NCI-H82 (cell line): ENCODE data around the gene LAMB4.
A peak's percentile ranks its signal among the peaks of the same experiment; 100 is the strongest.

Source experiments
- DNase-seq: peaks from one replicate; lab custom pipeline; 2025; lab: John Stamatoyannopoulos, UW

LAMB4 gene

GRCh38 chr7:108142180-108142579, 12.0 kb upstream of the LAMB4 start:
- no peak for DNase-seq

DNA sequence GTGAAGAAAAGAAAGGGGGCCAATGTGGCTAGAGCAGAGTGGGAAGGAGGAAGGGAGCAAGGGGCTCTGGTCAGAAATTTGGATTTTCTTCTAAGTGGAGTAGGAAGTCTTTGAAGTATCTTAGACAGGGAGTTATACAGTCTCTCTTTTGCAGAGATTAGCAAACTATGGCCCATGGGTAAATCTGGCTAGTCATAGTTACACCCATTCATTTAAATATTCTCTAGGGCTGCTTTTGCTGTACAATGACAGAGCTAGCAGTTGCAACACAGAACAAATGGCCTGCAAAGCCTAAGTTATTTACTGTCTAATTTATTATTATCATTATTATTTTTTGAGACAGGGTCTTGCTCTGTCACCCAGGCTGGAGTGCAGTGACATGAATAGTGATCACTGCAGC, 10.5 kb upstream of the LAMB4 start:
- DNase-seq = no peak

GRCh38 chr7:108138911-108139310, 8.8 kb upstream of the LAMB4 start:
- no peak for DNase-seq

- no peak for DNase-seq
Measured at GRCh38 chr7:108137993-108138392, 7.8 kb upstream of the LAMB4 start.

- DNase-seq = no peak
Measured at GRCh38 chr7:108137040-108137439, 6.9 kb upstream of the LAMB4 start.

DNA sequence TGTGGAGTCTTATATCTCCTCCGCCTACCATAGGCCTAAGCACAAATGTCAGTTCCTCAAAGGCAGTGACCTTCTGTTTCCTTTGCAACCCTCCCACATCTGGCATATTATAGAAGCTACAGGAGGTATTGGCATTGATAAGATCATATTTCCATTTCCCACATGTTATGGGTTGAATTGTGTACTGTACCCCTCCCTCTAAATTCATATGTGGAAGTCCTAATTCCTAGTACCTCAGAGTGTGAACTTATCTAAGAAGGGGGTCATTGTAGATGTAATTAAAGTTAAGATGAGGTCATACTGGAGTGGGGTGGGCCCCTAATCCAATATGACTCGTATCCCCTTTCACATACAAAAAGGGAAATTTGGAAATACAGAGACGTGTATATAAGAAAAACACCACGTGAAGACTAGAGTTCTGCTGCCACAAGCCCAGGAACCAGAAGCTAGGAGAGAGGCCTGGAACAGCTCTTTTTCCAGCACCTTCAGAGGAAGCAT, 6.1 kb upstream of the LAMB4 start:
- no peak for DNase-seq

DNA sequence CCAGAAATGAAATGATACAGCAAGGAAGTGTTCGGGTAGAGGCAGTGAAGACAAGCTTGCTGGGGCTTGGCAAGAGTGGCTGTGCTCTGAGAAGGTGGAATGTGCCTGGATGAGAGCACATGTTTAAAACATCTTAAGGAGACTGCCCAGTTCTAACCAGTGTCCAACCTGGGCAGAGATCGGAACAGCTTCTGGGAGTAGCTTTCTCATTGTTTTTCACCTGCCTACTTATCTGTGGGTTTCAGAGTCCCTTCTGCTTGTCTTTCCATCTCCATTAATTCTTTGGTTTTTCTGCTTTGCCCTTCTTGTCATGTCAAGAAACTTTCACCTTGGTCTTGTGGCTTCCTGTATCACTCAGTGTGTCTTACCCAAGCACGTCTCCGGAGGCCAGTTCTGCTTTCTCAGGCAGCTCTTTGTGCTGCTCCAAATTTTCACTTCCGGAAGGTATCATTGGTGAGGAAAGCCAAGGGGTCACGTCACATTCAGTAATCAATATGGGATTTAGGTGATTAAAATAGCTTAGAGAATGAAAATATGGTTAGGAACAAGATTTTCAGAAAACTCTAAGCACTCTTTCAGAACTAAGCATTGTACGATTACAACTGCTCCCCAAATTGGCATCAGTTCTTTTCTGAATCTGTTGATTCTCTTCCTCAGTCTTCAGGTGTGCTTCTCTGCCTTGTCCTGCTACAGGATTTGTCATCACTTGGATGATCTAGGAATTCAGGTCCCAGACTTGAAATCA, 5.5 kb upstream of the LAMB4 start:
- DNase-seq = no peak

GRCh38 chr7:108134486-108134885, 4.3 kb upstream of the LAMB4 start:
- no peak for DNase-seq

DNA sequence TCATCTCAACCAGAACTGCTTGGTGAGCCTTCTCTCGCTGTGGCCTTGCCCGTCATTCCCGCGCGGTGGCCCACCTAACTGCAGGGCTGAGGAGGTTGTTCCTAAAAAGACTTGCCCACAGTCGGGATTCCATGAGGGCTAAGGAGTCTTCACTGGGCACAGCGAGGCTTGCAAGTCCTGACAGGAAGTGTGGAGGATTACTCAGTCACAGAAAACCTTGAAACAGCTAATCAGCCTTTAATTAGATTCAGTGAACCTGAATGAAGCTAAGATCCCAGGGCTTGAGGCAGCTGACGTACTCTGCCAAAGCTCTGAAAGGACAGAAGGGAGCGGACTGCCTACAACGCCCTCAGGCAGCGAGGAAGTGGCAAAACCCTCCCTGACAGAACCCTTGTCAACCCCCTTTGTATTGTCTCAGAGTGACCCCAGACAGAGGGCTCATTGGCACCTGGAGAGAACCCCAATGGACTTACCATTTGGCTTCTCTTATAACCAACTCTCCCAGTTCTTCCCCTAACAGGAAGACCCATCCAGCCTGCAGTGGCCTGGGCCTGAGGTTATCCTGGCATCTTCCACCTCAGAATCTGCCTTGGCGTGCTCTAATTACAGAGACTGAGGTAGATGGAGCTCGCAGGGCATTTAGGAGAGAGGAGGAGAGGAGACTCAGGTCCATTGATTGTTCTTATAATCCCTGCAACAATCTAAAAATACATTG, 2.5 kb upstream of the LAMB4 start:
- peak; percentile 96 for DNase-seq

DNA sequence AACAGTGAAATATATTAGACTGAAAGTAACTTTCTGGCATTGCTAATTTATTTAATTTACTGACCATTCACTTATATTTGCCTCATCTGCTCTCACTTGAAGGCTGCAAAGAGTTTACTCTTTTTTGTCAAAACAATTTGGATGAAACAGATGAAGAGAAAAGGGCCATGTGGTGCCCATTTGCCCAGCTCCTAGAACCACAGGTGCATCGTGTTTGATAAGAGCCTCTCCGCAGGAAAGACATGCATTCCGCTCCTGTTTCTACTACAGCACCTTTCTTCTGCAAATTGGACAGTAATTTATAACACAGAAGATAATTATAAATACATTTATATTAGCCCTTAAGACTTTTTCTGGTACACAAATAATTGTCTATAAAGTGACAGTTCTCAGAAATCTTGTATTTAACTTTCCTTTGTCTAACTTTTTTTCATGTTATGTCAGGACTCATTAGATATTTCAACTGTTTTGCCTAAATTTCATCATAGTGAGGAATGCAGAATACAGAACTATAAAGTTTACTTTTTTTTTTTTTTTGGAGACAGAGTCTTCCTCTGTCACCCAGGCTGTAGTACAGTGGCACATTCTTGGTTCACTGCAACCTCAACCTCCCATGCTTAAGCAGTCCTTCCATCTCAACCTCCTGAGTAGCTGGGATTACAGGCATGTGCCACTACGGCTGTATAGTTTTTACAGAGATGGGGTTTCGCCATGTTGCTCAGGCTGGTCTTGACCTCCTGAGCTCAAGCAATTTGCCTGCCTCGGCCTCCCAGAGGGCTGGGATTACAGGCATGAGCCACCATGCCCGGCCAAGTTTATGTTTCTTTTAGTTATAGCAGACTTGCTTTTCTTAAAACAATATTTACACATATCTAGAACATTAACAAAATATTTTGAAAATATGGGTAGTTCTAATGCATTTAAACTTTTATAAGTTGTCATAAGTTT, 869 bp downstream of the LAMB4 start:
- no peak for DNase-seq

GRCh38 chr7:108128514-108128913, 1.6 kb downstream of the LAMB4 start:
- DNase-seq = no peak

DNA sequence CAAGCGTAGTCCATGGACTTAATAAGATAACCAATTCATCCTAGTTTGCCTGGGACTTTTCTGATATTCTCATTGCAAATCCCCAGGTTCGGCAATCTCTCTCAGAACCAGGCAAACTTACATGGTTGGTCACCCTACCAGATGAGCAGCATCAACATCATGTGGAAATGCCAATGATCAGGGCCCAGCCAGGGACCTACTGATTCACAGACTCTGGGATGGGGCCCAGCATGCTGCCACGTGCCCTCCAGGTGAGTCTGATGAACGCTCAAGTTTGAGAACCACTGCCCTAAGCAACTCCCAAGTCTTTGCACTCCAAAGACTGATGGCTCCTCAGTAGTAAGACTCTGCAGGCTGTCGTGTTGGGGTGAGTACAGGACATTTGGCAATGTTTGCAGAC, 2.7 kb downstream of the LAMB4 start:
- no peak for DNase-seq

DNA sequence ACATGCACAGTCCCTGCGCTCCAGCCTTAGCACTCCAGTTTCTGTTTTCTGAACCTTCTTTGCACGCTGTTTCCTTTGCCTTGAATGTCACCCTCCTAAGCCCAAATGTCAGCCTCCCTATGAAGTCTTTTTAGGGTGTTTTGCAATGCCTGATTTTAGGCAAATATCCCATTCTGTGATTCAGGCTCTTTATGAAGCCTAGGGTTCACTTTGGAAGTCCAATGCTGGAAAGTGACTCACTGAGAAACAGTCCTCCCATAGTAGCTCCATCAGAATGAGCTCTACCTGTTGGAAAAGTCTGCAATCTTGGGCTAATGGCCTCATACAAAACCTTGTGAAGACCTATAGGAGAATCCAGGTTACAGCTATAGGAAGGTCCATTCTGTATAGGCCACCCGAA, 5.3 kb downstream of the LAMB4 start:
- no peak for DNase-seq

GRCh38 chr7:108122181-108122580, 8.0 kb downstream of the LAMB4 start:
- no peak for DNase-seq

GRCh38 chr7:108120933-108121332, 9.2 kb downstream of the LAMB4 start:
- no peak for DNase-seq

DNA sequence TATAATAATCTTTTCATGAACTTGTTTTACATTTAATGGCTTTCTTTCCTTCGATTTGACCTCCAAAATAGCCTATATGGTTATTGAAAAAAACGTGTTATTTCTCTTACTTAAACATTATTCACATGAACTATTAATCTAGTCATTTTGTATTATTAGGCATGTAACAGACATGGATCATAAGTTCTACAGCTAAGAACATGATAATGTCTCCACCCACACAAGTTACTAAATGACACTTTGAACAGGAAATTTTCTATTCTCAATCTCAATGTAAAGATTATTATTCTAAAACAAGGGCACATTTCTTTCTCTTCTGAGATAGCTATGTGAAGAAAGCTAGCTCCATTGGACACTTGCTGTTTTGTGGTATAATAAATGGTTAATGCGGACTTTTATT, 10.0 kb downstream of the LAMB4 start:
- DNase-seq = no peak

DNA sequence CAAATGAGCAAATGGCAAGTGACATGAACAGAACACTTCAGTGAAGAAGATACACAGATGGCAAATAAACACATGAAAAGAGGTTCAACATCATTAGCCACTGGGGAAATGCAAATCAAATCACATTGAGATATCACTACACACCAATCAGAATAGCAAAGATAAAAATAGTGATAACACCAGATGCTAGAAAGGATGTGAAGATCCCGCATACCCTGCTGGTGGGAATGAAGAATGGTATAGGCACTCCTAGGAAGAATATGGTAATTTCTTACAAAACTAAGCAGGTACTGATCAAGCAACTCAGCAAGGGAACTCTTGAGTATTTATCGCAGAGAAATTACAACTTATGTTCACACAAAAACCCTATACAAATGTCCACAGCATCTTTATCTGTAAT, 11.2 kb downstream of the LAMB4 start:
- peak; percentile 5 for DNase-seq

DNA sequence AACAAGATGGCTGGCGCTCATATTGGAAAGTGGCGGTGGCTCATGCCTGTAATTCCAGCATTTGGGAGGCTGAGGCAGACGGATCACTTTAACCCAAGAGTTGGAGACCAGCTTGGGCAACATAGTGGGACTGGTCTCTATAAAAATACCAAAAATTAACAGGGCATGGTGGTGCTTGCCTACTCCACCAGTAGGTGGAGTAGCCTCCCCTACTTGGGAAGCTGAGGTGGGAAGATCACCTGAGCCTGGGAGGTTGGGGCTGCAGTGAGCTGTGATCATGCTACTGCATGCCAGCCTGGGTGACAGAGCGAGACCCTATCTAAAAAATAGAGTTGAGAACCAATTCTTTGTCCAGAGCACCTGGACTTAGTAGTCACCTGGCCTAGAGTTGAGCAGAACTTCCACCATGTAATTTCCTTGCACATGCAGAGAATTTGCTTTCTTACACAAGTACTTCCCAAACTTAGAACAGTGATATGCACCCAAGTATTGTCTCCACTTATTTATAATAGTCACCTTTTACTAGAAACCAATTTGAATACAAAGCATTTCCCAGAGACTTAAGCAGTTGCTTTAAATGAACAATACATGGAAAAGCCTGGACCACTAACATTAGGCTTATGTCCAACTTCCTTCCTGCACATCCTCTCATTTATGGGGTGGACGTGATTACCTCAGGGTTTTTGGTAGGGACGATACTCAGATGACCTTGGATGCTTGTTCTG, 15.9 kb downstream of the LAMB4 start:
- peak; percentile 81 for DNase-seq

DNA sequence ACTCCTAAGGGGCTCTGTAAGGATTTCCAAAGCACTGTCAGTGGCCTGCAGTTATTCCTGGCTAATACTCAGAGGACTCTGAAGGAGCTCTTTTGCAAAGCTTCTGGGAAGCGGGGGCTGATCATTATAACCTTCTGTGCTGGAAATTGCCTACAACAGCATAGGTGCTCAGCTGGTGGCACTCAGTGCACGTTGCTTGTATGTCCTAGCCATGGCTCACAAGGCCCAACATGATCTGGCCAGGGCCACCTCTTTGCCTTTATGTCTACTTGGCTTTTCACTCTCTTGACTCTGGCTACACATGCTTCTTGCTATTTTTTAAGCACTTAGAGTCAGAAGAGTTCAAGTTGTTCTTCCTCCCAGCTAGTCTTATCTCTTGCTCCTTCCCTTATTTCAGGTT, 17.5 kb downstream of the LAMB4 start:
- no peak for DNase-seq

- DNase-seq = peak; percentile 60
Measured at GRCh38 chr7:108109221-108109908, 20.8 kb downstream of the LAMB4 start.

DNA sequence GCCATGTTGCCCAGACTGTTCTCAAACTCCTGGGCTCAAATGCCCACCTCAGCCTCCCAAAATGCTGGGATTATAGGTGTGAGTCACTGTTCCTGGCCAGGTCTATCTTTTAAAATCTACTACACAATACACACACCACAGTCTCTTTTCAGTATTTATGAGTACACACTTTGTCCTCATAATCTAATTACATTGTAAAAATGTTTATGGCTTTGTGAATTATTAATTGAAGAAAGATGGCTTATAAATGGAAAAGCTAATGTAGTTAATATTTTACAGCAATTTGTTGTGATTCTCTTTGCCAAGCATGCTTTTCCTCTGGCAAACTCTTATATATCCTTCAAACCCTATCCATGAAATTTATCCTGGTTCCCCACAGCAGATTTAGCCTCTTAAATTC, 22.0 kb downstream of the LAMB4 start:
- no peak for DNase-seq
